ENCODE data around the gene NIPAL1.

Gene NIPAL1

DNA sequence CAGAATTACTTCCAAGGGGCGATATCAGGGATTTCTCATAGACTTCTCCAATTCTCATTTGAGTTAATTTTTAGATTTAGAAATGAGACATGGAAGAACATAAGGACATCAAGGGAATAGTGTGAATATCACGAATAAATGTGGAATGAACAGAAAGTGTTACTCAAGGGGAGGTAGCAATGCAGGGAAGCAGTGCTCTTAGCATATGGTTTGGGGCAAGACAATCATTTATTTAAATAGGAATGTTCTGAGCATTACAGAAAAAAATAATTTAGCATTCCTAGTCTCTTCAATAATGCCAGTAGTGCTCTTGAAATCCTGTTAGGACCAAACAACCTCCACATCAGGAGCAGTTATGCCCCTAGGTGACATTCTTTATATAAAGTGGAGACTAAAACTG is 61.9 kb downstream of the NIPAL1 start:
- peaks cover 6% of the 10 kb centered on the region for H3K4me1 Mint-ChIP-seq
- DNase-seq, result no peak
- no peak overlapping the region for H3K4me3 Mint-ChIP-seq
- no peaks in the 10 kb centered on the region for H3K9me3 Mint-ChIP-seq
- peak overlapping the region; percentile 9 for H3K27ac Mint-ChIP-seq
- H3K27me3 Mint-ChIP-seq (ENCODE audit: low read depth, poor library complexity), result no peaks in the 10 kb centered on the region
- TF ChIP-seq, protein P1, sequence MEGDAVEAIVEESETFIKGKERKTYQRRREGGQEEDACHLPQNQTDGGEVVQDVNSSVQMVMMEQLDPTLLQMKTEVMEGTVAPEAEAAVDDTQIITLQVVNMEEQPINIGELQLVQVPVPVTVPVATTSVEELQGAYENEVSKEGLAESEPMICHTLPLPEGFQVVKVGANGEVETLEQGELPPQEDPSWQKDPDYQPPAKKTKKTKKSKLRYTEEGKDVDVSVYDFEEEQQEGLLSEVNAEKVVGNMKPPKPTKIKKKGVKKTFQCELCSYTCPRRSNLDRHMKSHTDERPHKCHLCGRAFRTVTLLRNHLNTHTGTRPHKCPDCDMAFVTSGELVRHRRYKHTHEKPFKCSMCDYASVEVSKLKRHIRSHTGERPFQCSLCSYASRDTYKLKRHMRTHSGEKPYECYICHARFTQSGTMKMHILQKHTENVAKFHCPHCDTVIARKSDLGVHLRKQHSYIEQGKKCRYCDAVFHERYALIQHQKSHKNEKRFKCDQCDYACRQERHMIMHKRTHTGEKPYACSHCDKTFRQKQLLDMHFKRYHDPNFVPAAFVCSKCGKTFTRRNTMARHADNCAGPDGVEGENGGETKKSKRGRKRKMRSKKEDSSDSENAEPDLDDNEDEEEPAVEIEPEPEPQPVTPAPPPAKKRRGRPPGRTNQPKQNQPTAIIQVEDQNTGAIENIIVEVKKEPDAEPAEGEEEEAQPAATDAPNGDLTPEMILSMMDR (IDR thresholded peaks at IDR 0.05), result no peak
- no peaks in the 10 kb centered on the region for H3K36me3 Mint-ChIP-seq (ENCODE audit: low read depth)

- peaks cover 6% of the 10 kb centered on the region for H3K4me1 Mint-ChIP-seq
- TF ChIP-seq, protein P1 (IDR thresholded peaks at IDR 0.05), result no peak
- H3K27me3 Mint-ChIP-seq (ENCODE audit: low read depth, poor library complexity), result peaks cover under 1% of the 10 kb centered on the region
- no peak overlapping the region for H3K4me3 Mint-ChIP-seq
- no peaks in the 10 kb centered on the region for H3K36me3 Mint-ChIP-seq (ENCODE audit: low read depth)
- peak overlapping the region; percentile 9 for H3K27ac Mint-ChIP-seq
- no peaks in the 10 kb centered on the region for H3K9me3 Mint-ChIP-seq
- DNase-seq, result no peak
These were observed 62.5 kb downstream of the NIPAL1 start for GRCh38 chr4:48078862-48079655.

- peaks cover 6% of the 10 kb centered on the region for H3K4me1 Mint-ChIP-seq
- TF ChIP-seq, protein P1 (IDR thresholded peaks at IDR 0.05), result no peak
- H3K27ac Mint-ChIP-seq, result no peak overlapping the region
- no peaks in the 10 kb centered on the region for H3K36me3 Mint-ChIP-seq (ENCODE audit: low read depth)
- peaks cover 4% of the 10 kb centered on the region for H3K27me3 Mint-ChIP-seq (ENCODE audit: low read depth, poor library complexity)
- H3K9me3 Mint-ChIP-seq, result no peaks in the 10 kb centered on the region
- no peak overlapping the region for H3K4me3 Mint-ChIP-seq
- no peak for DNase-seq
These were observed 63.4 kb downstream of the NIPAL1 start for GRCh38 chr4:48079972-48080391.

DNA sequence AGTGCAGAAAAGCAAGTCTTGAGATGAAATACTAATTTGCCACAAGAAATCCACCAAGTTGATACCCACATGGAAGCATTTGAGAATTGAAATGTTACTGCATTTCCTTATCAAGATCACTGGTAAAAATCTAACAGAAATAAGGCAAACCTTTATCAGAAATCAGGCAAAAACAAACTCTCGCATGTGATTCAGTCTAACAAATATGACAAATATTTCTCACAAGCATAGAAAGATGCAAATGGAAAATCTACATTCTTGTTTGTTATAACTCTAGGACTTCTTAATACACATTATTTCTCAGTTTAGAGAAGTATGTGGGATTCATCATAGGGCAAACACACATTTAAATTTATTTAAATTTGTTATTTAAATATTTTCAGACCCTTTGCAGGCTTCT is 64.6 kb downstream of the NIPAL1 start:
- no peak overlapping the region for H3K4me3 Mint-ChIP-seq
- TF ChIP-seq, protein P1 (IDR thresholded peaks at IDR 0.05), result no peak
- peaks cover 6% of the 10 kb centered on the region for H3K4me1 Mint-ChIP-seq
- H3K9me3 Mint-ChIP-seq, result no peaks in the 10 kb centered on the region
- no peak overlapping the region for H3K27ac Mint-ChIP-seq
- DNase-seq, result no peak
- H3K27me3 Mint-ChIP-seq (ENCODE audit: low read depth, poor library complexity), result peaks cover 8% of the 10 kb centered on the region
- no peaks in the 10 kb centered on the region for H3K36me3 Mint-ChIP-seq (ENCODE audit: low read depth)

- H3K4me1 Mint-ChIP-seq, result peaks cover 6% of the 10 kb centered on the region
- DNase-seq, result no peak
- H3K36me3 Mint-ChIP-seq (ENCODE audit: low read depth), result no peaks in the 10 kb centered on the region
- TF ChIP-seq, protein P1 (IDR thresholded peaks at IDR 0.05), result no peak
- peaks cover 8% of the 10 kb centered on the region for H3K27me3 Mint-ChIP-seq (ENCODE audit: low read depth, poor library complexity)
- H3K27ac Mint-ChIP-seq, result no peak overlapping the region
- H3K4me3 Mint-ChIP-seq, result no peak overlapping the region
- no peaks in the 10 kb centered on the region for H3K9me3 Mint-ChIP-seq
These were observed 66.4 kb downstream of the NIPAL1 start for GRCh38 chr4:48082956-48083355.
